Activated CD8-positive, alpha-beta T cell treated with anti-CD3 and anti-CD28 coated beads for 36 hours (primary cell): ENCODE measurements around the gene C16orf86. TPM values are rescaled to one million over a fixed set of nuclear protein-coding genes. Genes with fewer than 3 reads are reported as not detected.

Experiments
- ATAC-seq: fragments of 200-7000 bp; cut with Tn5 transposase; one replicate; pipeline ENCODE4 v1.10.0; 2021; ENCODE audit warnings: mild to moderate bottlenecking, moderate library complexity
- CTCF ChIA-PET: fragments of 350-600 bp; sonication (Branson Sonifier 250); formaldehyde crosslinking; loops from one replicate; lab custom pipeline; 2021; ENCODE audit warnings: antibody characterized with exemption; lab: Charles Lee
- POLR2A ChIA-PET: fragments of 350-600 bp; sonication (Branson Sonifier 250); formaldehyde crosslinking; loops from one replicate; lab custom pipeline; 2021; ENCODE audit warnings: antibody characterized with exemption; lab: Charles Lee
- DNase-seq: peaks from one replicate; pipeline ENCODE4 v3.0.0-alpha.2; 2020
- H3K27ac Mint-ChIP-seq: one replicate; pipeline ENCODE4 v1.8.0; 2021; ENCODE audit warnings: mild to moderate bottlenecking, mixed read lengths
- H3K27me3 Mint-ChIP-seq: one replicate; pipeline ENCODE4 v1.8.0; 2021; ENCODE audit warnings: mixed read lengths
- H3K36me3 Mint-ChIP-seq: one replicate; pipeline ENCODE4 v1.8.0; 2021; ENCODE audit warnings: low read depth, mixed read lengths
- H3K4me1 Mint-ChIP-seq: one replicate; pipeline ENCODE4 v1.8.0; 2021; ENCODE audit warnings: low read depth, mixed read lengths
- H3K4me3 Mint-ChIP-seq: one replicate; pipeline ENCODE4 v1.8.0; 2021; ENCODE audit warnings: mild to moderate bottlenecking, moderate library complexity, mixed read lengths
- H3K9me3 Mint-ChIP-seq: one replicate; pipeline ENCODE4 v1.8.0; 2021; ENCODE audit warnings: mixed read lengths
- CTCF ChIP-seq: fragments of 200-600 bp; IDR thresholded peaks from one replicate; pipeline ENCODE4 v1.8.0; 2022; ENCODE audit warnings: antibody characterized with exemption, mild to moderate bottlenecking
- intact Hi-C: fragments of 100-400 bp; cut with micrococcal nuclease; formaldehyde crosslinking; loops from one replicate; pipeline ENCODE4 v1.10.0; 2022
- total RNA-seq, 2 experiments: library from RNA; stranded (reverse); gene quantifications; one replicate each; pipeline ENCODE4 v1.2.3, GENCODE V29; 2021

The C16orf86 gene
- total RNA-seq, 2 experiments from 2014 or later, result 2.8 to 4.7 TPM

- H3K9me3 Mint-ChIP-seq, result no peaks in the 10 kb centered on the region
- intact Hi-C loops, result loop anchor here (10.0 kb wide), 1 partner anchor 272 kb away; the partner anchor contains the start of genes CTRL and PSMB10
- H3K27me3 Mint-ChIP-seq, result no peaks in the 10 kb centered on the region
- H3K4me1 Mint-ChIP-seq, result peaks cover 27% of the 10 kb centered on the region
- POLR2A ChIA-PET, result interaction anchor here (1.1 to 2.1 kb wide), 4 partner anchors 13 to 141 kb away, joined by 3 to 13 read pairs (median 5); no protein-coding TSS in a partner anchor
- CTCF ChIA-PET, result interaction anchor here (0.9 to 14.7 kb wide), 14 partner anchors 9 to 169 kb away, joined by 3 to 154 read pairs (median 5); partner anchors contain the start of genes CARMIL2 and CTCF
- ATAC-seq, result no peak
- TF ChIP-seq CTCF, result no peak
- no peak overlapping the region for H3K4me3 Mint-ChIP-seq
- no peak for DNase-seq
- H3K36me3 Mint-ChIP-seq, result peaks cover 5% of the 10 kb centered on the region
- no peak overlapping the region for H3K27ac Mint-ChIP-seq
Observed at GRCh38 chr16:67662653-67663010, 4.0 kb upstream of the C16orf86 start.

- Mint-ChIP-seq H3K27ac (no peak overlapping the region), H3K36me3 (peaks cover 3% of the 10 kb centered on the region), H3K9me3 (no peaks in the 10 kb centered on the region), H3K4me3 (no peak overlapping the region), H3K4me1 (peaks cover 23% of the 10 kb centered on the region), H3K27me3 (no peaks in the 10 kb centered on the region)
- ATAC-seq (no peak), DNase-seq (peak; percentile 69)
- peak; percentile 64 for TF ChIP-seq CTCF
- CTCF ChIA-PET, result interaction anchor here (0.6 to 14.7 kb wide), 20 partner anchors 9 to 378 kb away, joined by 3 to 154 read pairs (median 4); partner anchors contain the start of genes ATP6V0D1, CARMIL2 and CTCF
- intact Hi-C loops, result loop anchor here (10.0 kb wide), 1 partner anchor 271 kb away; the partner anchor contains the start of genes CTRL and PSMB10
- POLR2A ChIA-PET, result interaction anchor here (1.9 to 2.1 kb wide), 2 partner anchors 14 to 17 kb away, joined by 5 to 13 read pairs; no protein-coding TSS in a partner anchor
Observed at GRCh38 chr16:67663151-67663876, 3.3 kb upstream of the C16orf86 start.

DNA sequence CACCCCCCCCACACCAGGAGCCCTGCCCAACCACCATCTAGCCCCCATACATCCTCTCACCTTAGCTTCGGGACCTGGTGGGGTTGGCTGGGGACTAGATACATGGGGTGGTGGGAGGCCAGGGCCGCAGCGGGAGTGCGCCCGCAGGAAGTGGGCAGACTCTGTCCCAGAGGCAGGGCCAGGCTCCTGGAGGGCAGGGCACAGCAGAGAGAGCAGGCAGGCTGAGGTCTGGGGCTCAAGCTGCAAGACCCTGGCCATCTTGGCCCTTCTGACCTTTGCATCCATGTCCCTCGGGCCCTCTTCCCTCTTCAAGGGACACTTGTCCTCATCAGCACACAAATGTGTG, 2.8 kb upstream of the C16orf86 start:
- intact Hi-C loops, result loop anchor here (10.0 kb wide), 1 partner anchor 271 kb away; the partner anchor contains the start of genes CTRL and PSMB10
- Mint-ChIP-seq H3K4me3 (no peak overlapping the region), H3K27ac (no peak overlapping the region), H3K9me3 (no peaks in the 10 kb centered on the region), H3K27me3 (no peaks in the 10 kb centered on the region), H3K36me3 (peaks cover 3% of the 10 kb centered on the region), H3K4me1 (peaks cover 20% of the 10 kb centered on the region)
- TF ChIP-seq CTCF, result peak; percentile 12
- POLR2A ChIA-PET, result interaction anchor here (0.7 to 2.1 kb wide), 3 partner anchors 14 to 418 kb away, joined by 4 to 13 read pairs (median 5); no protein-coding TSS in a partner anchor
- no peak for ATAC-seq
- CTCF ChIA-PET, result interaction anchor here (0.6 to 14.7 kb wide), 16 partner anchors 8 to 377 kb away, joined by 3 to 154 read pairs (median 5); partner anchors contain the start of genes ATP6V0D1, CARMIL2, CTCF and RIPOR1
- DNase-seq, result no peak

- DNase-seq (no peak), ATAC-seq (no peak)
- no peaks in the 10 kb centered on the region for H3K9me3 Mint-ChIP-seq
- POLR2A ChIA-PET, result interaction anchor here (0.7 to 2.1 kb wide), 3 partner anchors 15 to 418 kb away, joined by 4 to 13 read pairs (median 5); no protein-coding TSS in a partner anchor
- peaks cover 3% of the 10 kb centered on the region for H3K36me3 Mint-ChIP-seq
- CTCF ChIA-PET, result interaction anchor here (0.6 to 14.7 kb wide), 15 partner anchors 8 to 377 kb away, joined by 3 to 154 read pairs (median 7); partner anchors contain the start of genes ATP6V0D1, CARMIL2, CTCF and RIPOR1
- H3K4me3 Mint-ChIP-seq, result no peak overlapping the region
- H3K27me3 Mint-ChIP-seq, result no peaks in the 10 kb centered on the region
- H3K4me1 Mint-ChIP-seq, result peaks cover 19% of the 10 kb centered on the region
- TF ChIP-seq CTCF, result no peak
- H3K27ac Mint-ChIP-seq, result no peak overlapping the region
- intact Hi-C loops, result loop anchor here (10.0 kb wide), 1 partner anchor 271 kb away; the partner anchor contains the start of genes CTRL and PSMB10
Observed at GRCh38 chr16:67664258-67664657, 2.4 kb upstream of the C16orf86 start.
